ENCODE data around the gene ASB10. TPM values are rescaled to one million over a fixed set of nuclear protein-coding genes. Genes with fewer than 3 reads are reported as not detected.

ASB10 gene
- total and polyA plus RNA-seq, 3 donors from 2014 or later: 0.18 to 0.39 TPM; not detected in 1

GRCh38 chr7:151228024-151228866 is 41.2 kb upstream of the ASB10 start:
- DNase-seq: no peak
- intact Hi-C loops (cut with DNase I; ENCODE audit: low total_unique reads): no loop called here
- Histone ChIP-seq H3K4me3 (peak overlapping the region; percentile 77 to 81), H3K27ac (peak overlapping the region; percentile 66 to 71), H3K36me3 (ENCODE audit: low read depth, missing control alignments) (no peaks in the 10 kb centered on the region), H3K9me3 (no peaks in the 10 kb centered on the region), H3K27me3 (no peaks in the 10 kb centered on the region), H3K4me1 (peaks cover 16% of the 10 kb centered on the region)
- TF ChIP-seq POLR2A (IDR thresholded peaks at IDR 0.05) (no peak), CTCF (IDR thresholded peaks at IDR 0.05) (no peak)
- 47 to 51% methylated on average over 10 of the region's 10 CpGs for WGBS, 2 donors

- WGBS, 2 donors: 0 to 1% methylated on average over 63 to 68 of the region's 68 CpGs
- TF ChIP-seq POLR2A (IDR thresholded peaks at IDR 0.05): no peak
- TF ChIP-seq CTCF (IDR thresholded peaks at IDR 0.05): peak in 1 of 3 experiments; percentile 6
- Histone ChIP-seq H3K4me1 (peaks cover 16% of the 10 kb centered on the region), H3K36me3 (ENCODE audit: low read depth, missing control alignments) (no peaks in the 10 kb centered on the region), H3K27me3 (no peaks in the 10 kb centered on the region), H3K27ac (peak within 1 kb of the TSS; percentile 66 to 71), H3K4me3 (peak within 1 kb of the TSS; percentile 77 to 81), H3K9me3 (no peaks in the 10 kb centered on the region)
- intact Hi-C loops (cut with DNase I; ENCODE audit: low total_unique reads): no loop called here
- DNase-seq: peak; percentile 99
Measured at GRCh38 chr7:151226875-151227782, 40.1 kb upstream of the ASB10 start, which contains the start of gene ABCF2. TSS of gene ABCF2 (minus strand) at chr7:151227205. CDS start at chr7:151226458, 747 bp downstream.

- Histone ChIP-seq H3K36me3 (ENCODE audit: low read depth, missing control alignments) (no peaks in the 10 kb centered on the region), H3K27ac (peak overlapping the region in 1 of 2 donors; percentile 63), H3K9me3 (no peaks in the 10 kb centered on the region), H3K4me3 (peak overlapping the region; percentile 77 to 81), H3K4me1 (peaks cover 12% of the 10 kb centered on the region), H3K27me3 (no peaks in the 10 kb centered on the region)
- no peak for TF ChIP-seq POLR2A (IDR thresholded peaks at IDR 0.05)
- TF ChIP-seq CTCF (IDR thresholded peaks at IDR 0.05): no peak
- DNase-seq: no peak
- WGBS, 2 donors: 0 to 2% methylated on average over 15 of the region's 15 CpGs
- intact Hi-C loops (cut with DNase I; ENCODE audit: low total_unique reads): no loop called here
Measured at GRCh38 chr7:151226560-151226874, 39.5 kb upstream of the ASB10 start.

- Histone ChIP-seq H3K36me3 (ENCODE audit: low read depth, missing control alignments) (no peaks in the 10 kb centered on the region), H3K9me3 (no peaks in the 10 kb centered on the region), H3K27me3 (no peaks in the 10 kb centered on the region), H3K4me1 (peaks cover 10% of the 10 kb centered on the region), H3K4me3 (peak overlapping the region; percentile 77 to 81), H3K27ac (no peak overlapping the region)
- intact Hi-C loops (cut with DNase I; ENCODE audit: low total_unique reads): no loop called here
- TF ChIP-seq POLR2A (IDR thresholded peaks at IDR 0.05) (no peak), CTCF (IDR thresholded peaks at IDR 0.05) (no peak)
- 52 to 53% methylated on average over 8 of the region's 8 CpGs for WGBS, 2 donors
- no peak for DNase-seq
Measured at GRCh38 chr7:151225948-151226510, 39.0 kb upstream of the ASB10 start.
